H4 (cell line): ENCODE measurements around the gene NAA40. TPM values are rescaled to one million over a fixed set of nuclear protein-coding genes. Genes with fewer than 3 reads are reported as not detected.
"Not testable (repeated sequence)": the region's sequence is repeated elsewhere in the genome, so short reads cannot be mapped to it uniquely, and the experiment has no call there.

Experiments used
- DNase-seq: peaks from one replicate; pipeline ENCODE4 v3.0.0-alpha.2; 2015; ENCODE audit warnings: low spot score
- total RNA-seq: library from RNA; depleted of rRNA; stranded (reverse); fragments of >200 nt; shearing (Covaris generic); gene quantifications from 2 replicates; pipeline ENCODE4 v1.2.3, GENCODE V29; 2014

NAA40 gene
- total RNA-seq, 1 experiment from 2014 or later, result 10.5 TPM

DNA sequence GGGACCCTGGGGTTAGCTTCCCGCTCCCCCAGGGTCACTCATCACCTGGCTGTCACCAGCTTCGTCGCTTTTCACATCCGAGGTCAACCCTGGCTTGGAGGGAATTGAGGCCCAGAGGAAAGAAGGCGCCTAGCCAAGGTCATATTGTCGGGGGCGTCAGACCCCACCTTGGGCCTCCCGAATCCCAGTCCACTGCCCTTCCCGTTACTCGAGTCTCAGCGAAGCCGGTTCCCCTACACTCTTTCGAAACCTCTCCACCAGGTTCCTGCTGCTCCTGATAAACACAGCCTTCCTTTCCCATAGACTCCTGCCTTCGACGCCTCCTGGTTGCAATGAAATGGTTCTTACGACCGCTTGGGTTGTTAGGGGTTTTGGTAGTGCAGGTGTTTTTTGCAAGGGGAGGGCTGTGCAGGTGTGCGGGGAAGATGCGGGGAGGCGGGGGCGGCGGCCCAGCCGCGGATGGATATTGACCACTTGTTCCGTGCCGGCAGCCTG lies 642 bp downstream of the NAA40 start:
- DNase-seq, result no peak

DNA sequence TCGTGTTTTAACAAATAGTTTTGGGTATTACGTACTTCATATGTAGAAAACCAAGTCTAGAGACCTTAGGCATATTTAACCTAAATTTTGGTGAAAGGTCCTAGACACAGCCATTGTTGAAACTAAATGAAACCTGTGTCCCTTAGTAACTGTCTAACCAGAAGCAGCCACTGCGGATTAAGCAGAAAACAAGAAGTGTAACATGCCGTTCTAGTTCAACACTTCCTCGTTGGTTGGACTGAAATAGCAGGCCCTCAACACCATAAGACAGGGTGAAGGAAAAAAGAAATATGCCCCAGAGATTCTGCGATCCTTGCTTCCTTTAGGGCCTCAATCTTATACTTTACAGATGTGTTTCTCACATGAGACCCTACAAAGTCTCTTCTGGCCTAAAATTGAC lies 2.0 kb downstream of the NAA40 start:
- DNase-seq, result no peak

GRCh38 chr11:63941901-63942300 lies 3.1 kb downstream of the NAA40 start:
- no peak for DNase-seq

DNA sequence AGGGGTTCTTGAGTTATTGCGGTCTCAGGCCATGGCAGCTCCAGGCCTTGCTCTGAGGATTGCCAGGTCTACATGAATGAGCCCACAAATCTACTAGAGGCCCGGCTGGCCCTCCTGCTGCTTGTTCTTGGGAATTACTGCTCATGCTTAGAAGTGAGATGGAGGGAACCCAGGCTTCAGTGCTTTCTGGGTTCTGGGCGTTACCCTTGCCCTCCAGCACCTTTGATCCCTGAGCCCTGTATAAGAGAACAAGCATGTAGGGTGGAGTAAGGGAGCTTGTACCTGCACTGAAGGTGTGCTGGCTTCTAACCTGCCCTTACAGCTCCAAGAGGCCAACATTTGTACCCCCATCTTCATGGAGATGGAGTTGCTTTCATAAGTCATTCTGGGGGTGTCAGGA lies 4.0 kb downstream of the NAA40 start:
- no peak for DNase-seq

DNA sequence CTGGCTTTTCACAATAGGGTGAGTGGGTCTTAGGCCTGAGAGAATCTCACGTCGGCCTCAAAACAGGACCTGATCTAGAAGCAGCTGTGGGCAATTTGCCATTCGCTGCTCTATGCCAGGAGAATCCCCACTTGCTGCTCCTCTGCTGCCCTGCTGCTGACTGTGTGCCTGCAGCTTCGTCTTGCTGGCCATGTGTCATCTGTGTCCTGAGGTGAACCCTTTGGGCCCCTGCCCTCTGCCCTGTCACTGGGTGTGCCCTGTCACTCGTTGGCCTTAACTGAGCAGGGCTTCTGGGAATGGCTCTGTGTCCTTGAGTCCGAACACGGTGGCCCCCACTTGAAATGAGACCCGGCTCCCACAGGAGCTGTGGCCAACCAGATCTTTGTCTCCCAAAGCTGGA lies 6.2 kb downstream of the NAA40 start:
- no peak for DNase-seq

GRCh38 chr11:63945477-63946163 lies 6.8 kb downstream of the NAA40 start:
- DNase-seq, result peak; percentile 63

GRCh38 chr11:63951779-63952536 lies 13.2 kb downstream of the NAA40 start:
- no peak for DNase-seq

- no peak for DNase-seq
Measured at GRCh38 chr11:63952570-63952969, 13.8 kb downstream of the NAA40 start.

- DNase-seq, result no peak
Measured at GRCh38 chr11:63958008-63958407, 19.2 kb downstream of the NAA40 start.

DNA sequence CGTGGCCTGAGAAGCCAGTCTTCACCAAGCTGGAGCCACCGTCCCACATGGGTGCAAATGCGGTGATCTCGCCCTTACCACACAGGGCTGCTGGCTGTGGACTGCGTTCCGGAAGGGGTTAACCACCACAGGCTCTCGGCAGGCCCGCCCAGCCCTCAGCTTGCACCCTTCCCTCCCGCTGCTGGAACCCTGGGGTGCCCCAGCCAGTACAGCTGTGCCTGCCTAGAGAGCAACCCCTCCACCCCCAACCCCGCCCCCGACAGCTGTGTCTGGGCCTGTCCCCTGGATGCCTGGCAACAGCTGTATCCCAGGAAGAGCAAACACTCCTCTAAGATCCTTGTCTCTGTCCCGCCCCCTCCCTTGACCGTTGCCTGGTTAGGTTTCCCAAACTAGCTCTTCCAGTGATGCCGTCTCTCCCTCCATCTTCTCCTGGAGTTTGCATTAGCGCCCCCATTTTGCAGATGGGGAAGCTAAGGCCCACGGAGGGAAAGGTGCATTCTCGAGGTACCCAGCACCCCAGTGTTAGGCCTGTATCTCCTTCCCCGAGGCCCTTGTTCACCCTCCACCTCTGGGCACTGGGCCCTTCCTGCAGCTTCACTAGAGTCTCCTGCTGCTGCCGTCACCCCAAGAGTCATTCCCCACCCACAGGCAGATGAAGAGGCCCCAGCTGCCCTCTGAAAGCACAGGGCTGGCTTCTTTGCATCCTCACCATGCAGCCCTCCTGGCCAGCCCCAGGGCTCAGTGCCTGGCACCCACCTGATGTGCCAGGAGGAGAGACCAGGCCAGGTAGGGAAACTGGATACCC lies 23.0 kb downstream of the NAA40 start:
- no peak for DNase-seq

- not testable (repeated sequence) for DNase-seq
Measured at GRCh38 chr11:63963895-63964294, 25.1 kb downstream of the NAA40 start.

- no peak for DNase-seq
Measured at GRCh38 chr11:63966444-63966843, 27.6 kb downstream of the NAA40 start.

GRCh38 chr11:63969461-63969860 lies 30.7 kb downstream of the NAA40 start:
- no peak for DNase-seq

DNA sequence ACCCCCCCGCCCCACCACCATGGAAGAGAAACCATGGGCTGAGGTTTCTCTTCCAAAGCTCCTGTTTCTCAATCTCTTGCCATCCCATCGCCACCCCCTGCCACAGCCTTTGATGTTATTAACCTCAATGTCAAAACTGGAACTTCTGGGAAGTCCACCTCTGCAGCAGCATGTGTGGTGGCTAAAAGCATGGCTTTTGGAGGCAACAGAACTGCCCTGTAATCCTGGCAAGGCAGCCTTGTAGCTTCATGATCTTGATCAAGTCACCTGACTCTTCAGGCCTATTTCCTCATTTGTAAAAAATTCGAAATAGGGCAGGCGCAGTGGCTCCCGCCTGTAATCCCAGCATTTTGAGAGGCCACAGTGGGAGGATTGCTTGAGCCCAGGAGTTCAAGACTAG lies 32.1 kb downstream of the NAA40 start:
- no peak for DNase-seq

GRCh38 chr11:63973912-63974258 lies 35.1 kb downstream of the NAA40 start:
- not testable (repeated sequence) for DNase-seq

- DNase-seq, result peak; percentile 100
Measured at GRCh38 chr11:63974259-63975143, 35.7 kb downstream of the NAA40 start, which contains the start of gene COX8A. TSS of gene COX8A (plus strand) at chr11:63974620. CDS start at chr11:63974681, 61 bp downstream.

DNA sequence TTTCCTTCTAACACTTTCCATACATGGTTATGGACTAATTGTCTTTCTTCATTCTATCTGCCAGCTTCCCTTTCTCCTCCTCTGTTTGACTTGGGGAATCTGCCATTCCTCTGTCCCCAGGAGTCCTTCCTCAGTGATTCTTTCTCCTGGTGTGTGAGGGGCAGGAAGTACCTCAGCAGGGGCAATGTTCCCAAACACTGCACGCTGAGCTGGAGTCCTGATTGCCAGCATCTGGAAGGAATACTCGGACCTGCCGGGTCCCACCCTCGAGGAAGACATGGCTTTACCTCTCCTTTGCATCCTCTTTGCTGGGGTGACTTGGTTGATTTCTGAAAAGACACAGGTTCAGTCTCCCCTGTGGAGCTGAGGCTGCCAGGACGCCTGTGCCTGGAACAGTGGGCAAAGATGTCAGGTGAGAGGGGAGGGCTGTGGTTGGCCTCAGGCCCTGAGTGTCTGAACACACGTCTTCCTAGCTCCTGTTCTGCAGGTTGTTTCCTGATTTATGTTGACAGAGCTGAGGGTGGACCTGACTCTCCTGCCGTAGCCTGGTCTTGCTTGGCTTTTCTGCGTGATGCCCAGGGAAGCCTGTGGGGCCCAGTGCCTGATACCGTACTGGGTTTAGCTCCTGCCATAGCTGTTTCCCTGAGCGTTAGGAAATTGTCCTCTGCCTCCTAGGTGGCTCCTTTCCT lies 39.9 kb downstream of the NAA40 start:
- DNase-seq, result no peak

- DNase-seq, result no peak
Measured at GRCh38 chr11:63979426-63979825, 40.6 kb downstream of the NAA40 start.

GRCh38 chr11:63985812-63986155 lies 47.0 kb downstream of the NAA40 start:
- DNase-seq, result no peak

- peak; percentile 87 for DNase-seq
Measured at GRCh38 chr11:63986156-63986931, 47.5 kb downstream of the NAA40 start, which contains the start of gene OTUB1. TSS of gene OTUB1 (plus strand) at chr11:63986438. CDS start at chr11:63986457, 19 bp downstream.
